H9 (cell line): Measurements from ENCODE around the gene OR2M5. TPM values are rescaled to one million over a fixed set of nuclear protein-coding genes. Genes with fewer than 3 reads are reported as not detected.

Source experiments
- DNase-seq: peaks from one replicate; pipeline ENCODE4 v3.0.0-alpha.2; 2017
- H2AFZ ChIP-seq: one replicate; pipeline ENCODE4 v1.6.1; 2013; ENCODE audit warnings: mild to moderate bottlenecking, low read length, control low read depth, moderate library complexity
- H2AK5ac ChIP-seq: 2 replicates; pipeline ENCODE4 v1.6.1; 2013; ENCODE audit warnings: low read length, control low read depth, mixed read lengths; ENCODE audit not compliant: insufficient read length
- H2BK120ac ChIP-seq: one replicate; pipeline ENCODE4 v1.6.1; 2013; ENCODE audit warnings: low read depth, mild to moderate bottlenecking, low read length, control low read depth, inconsistent platforms; ENCODE audit not compliant: poor library complexity, severe bottlenecking
- H2BK12ac ChIP-seq: 2 replicates; pipeline ENCODE4 v1.6.1; 2013; ENCODE audit warnings: low read length, control low read depth, mixed read lengths, low read depth; ENCODE audit not compliant: insufficient read length
- H2BK15ac ChIP-seq: 2 replicates; pipeline ENCODE4 v1.6.1; 2013; ENCODE audit warnings: low read depth, low read length, control low read depth
- H2BK20ac ChIP-seq: one replicate; pipeline ENCODE4 v1.6.1; 2013; ENCODE audit warnings: low read depth, mild to moderate bottlenecking, low read length, control low read depth, inconsistent platforms; ENCODE audit not compliant: poor library complexity, severe bottlenecking
- H2BK5ac ChIP-seq: 2 replicates; pipeline ENCODE4 v1.6.1; 2013; ENCODE audit warnings: low read length, control low read depth, mixed read lengths; ENCODE audit not compliant: insufficient read length
- H3K14ac ChIP-seq: 2 replicates; pipeline ENCODE4 v1.6.1; 2013; ENCODE audit warnings: low read length, control low read depth; ENCODE audit not compliant: insufficient read depth
- H3K18ac ChIP-seq: 2 replicates; pipeline ENCODE4 v1.6.1; 2013; ENCODE audit warnings: low read depth, mild to moderate bottlenecking, mixed read lengths, low read length, control low read depth; ENCODE audit not compliant: insufficient read length
- H3K23ac ChIP-seq: 2 replicates; pipeline ENCODE4 v1.6.1; 2013; ENCODE audit warnings: low read length, control low read depth, mixed read lengths, low read depth; ENCODE audit not compliant: insufficient read length
- H3K23me2 ChIP-seq: 2 replicates; pipeline ENCODE4 v1.6.1; 2013; ENCODE audit warnings: low read depth, mild to moderate bottlenecking, mixed read lengths, low read length, control low read depth; ENCODE audit not compliant: insufficient read length, poor library complexity, severe bottlenecking
- H3K27ac ChIP-seq: 2 replicates; pipeline ENCODE4 v1.5.1; 2013; ENCODE audit warnings: low read length, control low read depth, mixed read lengths, low read depth; ENCODE audit not compliant: insufficient read length
- H3K27me3 ChIP-seq: 2 replicates; pipeline ENCODE4 v1.6.1; 2013; ENCODE audit warnings: low read length, control low read depth, inconsistent platforms; ENCODE audit not compliant: insufficient read depth
- H3K4ac ChIP-seq: 2 replicates; pipeline ENCODE4 v1.6.1; 2013; ENCODE audit warnings: low read depth, mild to moderate bottlenecking, control low read depth, inconsistent platforms, low read length, moderate library complexity
- H3K4me1 ChIP-seq: 2 replicates; pipeline ENCODE4 v1.6.1; 2013; ENCODE audit warnings: low read length, control low read depth, inconsistent platforms; ENCODE audit not compliant: insufficient read depth
- H3K4me2 ChIP-seq: 2 replicates; pipeline ENCODE4 v1.6.1; 2013; ENCODE audit warnings: low read length, control low read depth, mixed read lengths; ENCODE audit not compliant: insufficient read length, insufficient read depth
- H3K56ac ChIP-seq: 2 replicates; pipeline ENCODE4 v1.6.1; 2013; ENCODE audit warnings: low read depth, mild to moderate bottlenecking, mixed read lengths, low read length, control low read depth; ENCODE audit not compliant: insufficient read length
- H3K79me1 ChIP-seq: 2 replicates; pipeline ENCODE4 v1.6.1; 2013; ENCODE audit warnings: low read depth, mild to moderate bottlenecking, moderate library complexity, low read length, control low read depth, inconsistent platforms; ENCODE audit not compliant: insufficient read depth, poor library complexity, severe bottlenecking
- H3K79me2 ChIP-seq: 2 replicates; pipeline ENCODE4 v1.6.1; 2013; ENCODE audit warnings: low read length, control low read depth, inconsistent platforms; ENCODE audit not compliant: insufficient read depth
- H3K9ac ChIP-seq: 2 replicates; pipeline ENCODE4 v1.6.1; 2013; ENCODE audit warnings: low read length, control low read depth, mixed read lengths; ENCODE audit not compliant: insufficient read length; ENCODE audit errors: extremely low read depth
- H3K9me3 ChIP-seq: one replicate; pipeline ENCODE4 v1.6.1; 2013; ENCODE audit warnings: low read depth, low read length, inconsistent platforms; ENCODE audit not compliant: control insufficient read depth
- H3T11ph ChIP-seq: one replicate; pipeline ENCODE4 v1.6.1; 2013; ENCODE audit warnings: mild to moderate bottlenecking, low read length, control low read depth, inconsistent platforms
- H4K20me1 ChIP-seq: one replicate; pipeline ENCODE4 v1.6.1; 2013; ENCODE audit not compliant: control insufficient read depth, insufficient read length, insufficient read depth
- H4K5ac ChIP-seq: 2 replicates; pipeline ENCODE4 v1.6.1; 2013; ENCODE audit warnings: low read depth, mild to moderate bottlenecking, mixed read lengths, low read length, control low read depth; ENCODE audit not compliant: insufficient read length
- H4K8ac ChIP-seq: replicated peaks from 2 replicates; pipeline ENCODE4 v1.6.1; 2013; ENCODE audit warnings: low read length, control low read depth, mixed read lengths, low read depth; ENCODE audit not compliant: insufficient read length
- H4K91ac ChIP-seq: 2 replicates; pipeline ENCODE4 v1.6.1; 2013; ENCODE audit warnings: low read depth, mild to moderate bottlenecking, moderate library complexity, mixed read lengths, low read length, control low read depth; ENCODE audit not compliant: insufficient read length
- H3K27ac Mint-ChIP-seq, 3 experiments: 2 replicates in 2 of 3; 3 replicates in 1 of 3; pipeline ENCODE4 v1.8.0; 2020 to 2021; ENCODE audit warnings: mixed read lengths in 3 of 3, mild to moderate bottlenecking in 1 of 3, moderate library complexity in 1 of 3
- H3K27me3 Mint-ChIP-seq: 2 replicates; pipeline ENCODE4 v1.8.0; 2021; ENCODE audit warnings: low read depth, mild to moderate bottlenecking, moderate library complexity, mixed read lengths
- H3K36me3 Mint-ChIP-seq, 3 experiments: 2 replicates in 2 of 3; 3 replicates in 1 of 3; pipeline ENCODE4 v1.8.0; 2020 to 2021; ENCODE audit warnings: low read depth in 3 of 3, mixed read lengths in 3 of 3; ENCODE audit not compliant: insufficient read depth in 1 of 3
- H3K4me1 Mint-ChIP-seq, 2 experiments: 2 replicates each; pipeline ENCODE4 v1.8.0; 2020; ENCODE audit warnings: mixed read lengths in 2 of 2
- H3K4me3 Mint-ChIP-seq, 2 experiments: 2 replicates in 1 of 2; 3 replicates in 1 of 2; pipeline ENCODE4 v1.8.0; 2020 to 2021; ENCODE audit warnings: mild to moderate bottlenecking in 2 of 2, mixed read lengths in 2 of 2, moderate library complexity in 1 of 2
- H3K9me3 Mint-ChIP-seq, 2 experiments: 2 replicates in 1 of 2; 3 replicates in 1 of 2; pipeline ENCODE4 v1.8.0; 2020; ENCODE audit warnings: mild to moderate bottlenecking in 2 of 2, mixed read lengths in 2 of 2, moderate library complexity in 1 of 2
- WGBS: extraction: QIAGEN DNeasy Blood & Tissue Kit; methylation state at CpG from one replicate; pipeline ENCODE4 v1.1.7; 2013; ENCODE audit warnings: missing lambda C conversion rate, low lambda C conversion rate, mixed read lengths; ENCODE audit not compliant: insufficient read length; ENCODE audit errors: extremely low coverage; 5-methylcytosine and 5-hydroxymethylcytosine counted together
- total RNA-seq: library from RNA; stranded (reverse); gene quantifications from 2 replicates; pipeline ENCODE4 v1.2.1, GENCODE V29; 2021
- TF ChIP-seq, protein P1 (sequence below): fragments of 200-600 bp; sonication (generic); conservative IDR thresholded peaks from 3 replicates; pipeline ENCODE4 v1.8.0; 2021; ENCODE audit warnings: antibody characterized with exemption, mild to moderate bottlenecking

Gene OR2M5
- total RNA-seq, 1 experiment from 2014 or later, result not detected

DNA sequence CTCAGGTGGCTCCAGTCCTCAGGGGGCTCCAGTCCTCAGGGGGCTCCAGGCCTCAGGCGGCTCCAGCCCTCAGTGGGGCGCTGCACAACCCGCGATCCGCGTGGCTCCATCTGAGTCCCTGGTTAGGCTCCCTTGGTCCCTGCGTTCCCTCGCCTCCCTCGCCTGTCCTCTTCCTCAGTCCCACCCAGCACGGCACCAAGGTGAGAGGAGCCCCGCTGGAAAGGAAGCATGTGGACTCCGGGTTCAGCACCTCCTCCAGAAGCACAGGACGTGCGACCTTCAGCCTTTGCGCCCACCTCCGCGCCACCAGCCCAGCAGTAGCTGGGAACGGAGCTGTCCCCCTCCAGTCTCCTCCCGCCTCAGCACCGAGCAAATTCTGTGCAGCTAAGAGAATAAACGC is 8.1 kb upstream of the OR2M5 start:
- Histone ChIP-seq H2AFZ (no peak overlapping the region), H3K18ac (no peak overlapping the region), H2BK12ac (no peak overlapping the region), H3K56ac (no peak overlapping the region), H4K20me1 (no peaks in the 10 kb centered on the region), H4K5ac (no peak overlapping the region), H3K23ac (no peak overlapping the region), H3K27me3 (no peaks in the 10 kb centered on the region), H2BK20ac (no peak overlapping the region), H3K4ac (no peak overlapping the region), H3K9ac (no peak overlapping the region), H2BK5ac (no peak overlapping the region), H3K79me2 (no peaks in the 10 kb centered on the region), H3K79me1 (no peaks in the 10 kb centered on the region), H3K14ac (no peak overlapping the region), H4K91ac (no peak overlapping the region), H2BK15ac (no peak overlapping the region), H3K9me3 (peaks cover 60% of the 10 kb centered on the region), H4K8ac (no peak overlapping the region), H3K4me1 (no peaks in the 10 kb centered on the region), H3K4me2 (no peak overlapping the region), H3K23me2 (no peaks in the 10 kb centered on the region), H2BK120ac (no peak overlapping the region), H3K27ac (no peak overlapping the region), H2AK5ac (no peak overlapping the region), H3T11ph (no peak overlapping the region)
- Mint-ChIP-seq H3K9me3 (peaks cover 84 to 92% of the 10 kb centered on the region in 2 experiments), H3K27me3 (no peaks in the 10 kb centered on the region), H3K4me1 (no peaks in the 10 kb centered on the region), H3K36me3 (peaks cover 0 to 23% (median 4%) of the 10 kb centered on the region in 3 experiments; a peak in 4 of 7 replicates), H3K4me3 (no peak overlapping the region), H3K27ac (no peak overlapping the region)
- no CpG with 5 or more reads among the region's 21 CpGs for WGBS
- no peak for DNase-seq
- TF ChIP-seq, protein P1, sequence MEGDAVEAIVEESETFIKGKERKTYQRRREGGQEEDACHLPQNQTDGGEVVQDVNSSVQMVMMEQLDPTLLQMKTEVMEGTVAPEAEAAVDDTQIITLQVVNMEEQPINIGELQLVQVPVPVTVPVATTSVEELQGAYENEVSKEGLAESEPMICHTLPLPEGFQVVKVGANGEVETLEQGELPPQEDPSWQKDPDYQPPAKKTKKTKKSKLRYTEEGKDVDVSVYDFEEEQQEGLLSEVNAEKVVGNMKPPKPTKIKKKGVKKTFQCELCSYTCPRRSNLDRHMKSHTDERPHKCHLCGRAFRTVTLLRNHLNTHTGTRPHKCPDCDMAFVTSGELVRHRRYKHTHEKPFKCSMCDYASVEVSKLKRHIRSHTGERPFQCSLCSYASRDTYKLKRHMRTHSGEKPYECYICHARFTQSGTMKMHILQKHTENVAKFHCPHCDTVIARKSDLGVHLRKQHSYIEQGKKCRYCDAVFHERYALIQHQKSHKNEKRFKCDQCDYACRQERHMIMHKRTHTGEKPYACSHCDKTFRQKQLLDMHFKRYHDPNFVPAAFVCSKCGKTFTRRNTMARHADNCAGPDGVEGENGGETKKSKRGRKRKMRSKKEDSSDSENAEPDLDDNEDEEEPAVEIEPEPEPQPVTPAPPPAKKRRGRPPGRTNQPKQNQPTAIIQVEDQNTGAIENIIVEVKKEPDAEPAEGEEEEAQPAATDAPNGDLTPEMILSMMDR, result no peak
